Upper lobe of left lung (tissue), 6 donors: ENCODE data around the gene RAP1GAP. TPM values are rescaled to one million over a fixed set of nuclear protein-coding genes. Genes with fewer than 3 reads are reported as not detected.

ENCODE experiments used
- ATAC-seq, 2 donors: fragments of 200-7000 bp; cut with Tn5 transposase; one replicate each; pipeline ENCODE4 v1.9.1; 2022; ENCODE audit warnings: mild to moderate bottlenecking in 2 of 2, moderate library complexity in 2 of 2; ENCODE audit not compliant: low FRiP score in 2 of 2
- DNase-seq, 2 donors: peaks; one replicate each; pipeline ENCODE4 v3.0.0-alpha.2; 2019 to 2020
- H3K27ac ChIP-seq, 4 donors: fragments of 200-600 bp; sonication (generic); one replicate each; pipeline ENCODE4 v1.5.1; 2016 to 2019
- H3K27me3 ChIP-seq, 4 donors: fragments of 200-600 bp; sonication (generic); one replicate each; pipeline ENCODE4 v1.5.1; 2017 to 2019
- H3K36me3 ChIP-seq, 4 donors: fragments of 200-600 bp; sonication (generic); one replicate each; pipeline ENCODE4 v1.5.1; 2016 to 2019
- H3K4me1 ChIP-seq, 4 donors: fragments of 200-600 bp; sonication (generic); one replicate each; pipeline ENCODE4 v1.5.1; 2018 to 2019
- H3K4me3 ChIP-seq, 4 donors: fragments of 200-600 bp; sonication (generic); one replicate each; pipeline ENCODE4 v1.5.1; 2017 to 2019; ENCODE audit warnings: mild to moderate bottlenecking in 2 of 4, moderate library complexity in 1 of 4
- H3K9me3 ChIP-seq, 4 donors: fragments of 200-600 bp; sonication (generic); one replicate each; pipeline ENCODE4 v1.5.1; 2018 to 2019
- CTCF ChIP-seq, 6 experiments: fragments of 450-650 bp in 4 of 6; fragments of 200-600 bp in 2 of 6; sonication (generic) in 2 of 6; IDR thresholded peaks; one replicate each; pipeline ENCODE4 v1.5.1; 2016 to 2019; ENCODE audit warnings: antibody characterized with exemption in 6 of 6
- EP300 ChIP-seq, 4 donors: sonication (generic); formaldehyde crosslinking; IDR thresholded peaks; one replicate each; pipeline ENCODE4 v1.5.1; 2017; ENCODE audit warnings: antibody characterized with exemption in 4 of 4, control low read depth in 2 of 4
- POLR2A ChIP-seq, 4 donors: fragments of 450-650 bp; IDR thresholded peaks; one replicate each; pipeline ENCODE4 v1.5.1; 2016 to 2017; ENCODE audit warnings: antibody characterized with exemption in 4 of 4, mild to moderate bottlenecking in 2 of 4
- POLR2AphosphoS5 ChIP-seq, 2 donors: sonication (generic); formaldehyde crosslinking; IDR thresholded peaks; one replicate each; pipeline ENCODE4 v1.5.1; 2017; ENCODE audit warnings: antibody characterized with exemption in 2 of 2
- WGBS, 2 donors: methylation state at CpG; one replicate each; pipeline ENCODE4 v1.1.5; 2017 to 2018; 5-methylcytosine and 5-hydroxymethylcytosine counted together
- total RNA-seq, 6 donors: library from RNA; depleted of rRNA in 4 of 6; stranded (reverse); fragments of >200 nt in 4 of 6; gene quantifications; one replicate each; pipeline versions ENCODE4 v1.1.0 to v1.2.1, GENCODE V29; 2016 to 2021
- donor health status: DM: no; HTN: no; CAD: no; lungs with moderate emphysema.
- donor health status: DM: no; HTN: yes; CAD: no; lungs with severe emphysema.

RAP1GAP gene
- total RNA-seq, 6 donors from 2014 or later: 26.9 to 65.2 (median 36.7) TPM

- Histone ChIP-seq H3K27ac (peak overlapping the region in 3 of 4 donors; percentile 5 to 36 (median 28)), H3K36me3 (no peaks in the 10 kb centered on the region), H3K4me3 (no peak overlapping the region), H3K4me1 (peaks cover 30 to 45% (median 40%) of the 10 kb centered on the region in 4 donors), H3K27me3 (peaks cover 0 to 14% (median 10%) of the 10 kb centered on the region in 4 donors), H3K9me3 (no peaks in the 10 kb centered on the region)
- DNase-seq: peak; percentile 76 to 85
- 4 to 11% methylated on average over 9 of the region's 9 CpGs for WGBS, 2 donors
- TF ChIP-seq POLR2AphosphoS5 (IDR thresholded peaks at IDR 0.05): no peak
- TF ChIP-seq EP300 (IDR thresholded peaks at IDR 0.05): no peak
- no peak for TF ChIP-seq POLR2A (IDR thresholded peaks at IDR 0.05)
- no peak for TF ChIP-seq CTCF (IDR thresholded peaks at IDR 0.05)
- peak; percentile 31 to 51 for ATAC-seq
Measured at GRCh38 chr1:21673277-21673780, 4.2 kb upstream of the RAP1GAP start.

- no peak for ATAC-seq
- Histone ChIP-seq H3K9me3 (no peaks in the 10 kb centered on the region), H3K36me3 (no peaks in the 10 kb centered on the region), H3K4me1 (peaks cover 30 to 47% (median 41%) of the 10 kb centered on the region in 4 donors), H3K27ac (peak overlapping the region in 3 of 4 donors; percentile 5 to 36 (median 28)), H3K27me3 (peaks cover 0 to 20% (median 13%) of the 10 kb centered on the region in 4 donors), H3K4me3 (no peak overlapping the region)
- DNase-seq: peak in 1 of 2 donors; percentile 49
- 78 to 87% methylated on average over 10 of the region's 10 CpGs for WGBS, 2 donors
- TF ChIP-seq POLR2AphosphoS5 (IDR thresholded peaks at IDR 0.05) (no peak), CTCF (IDR thresholded peaks at IDR 0.05) (no peak), EP300 (IDR thresholded peaks at IDR 0.05) (no peak), POLR2A (IDR thresholded peaks at IDR 0.05) (no peak)
Measured at GRCh38 chr1:21672478-21673276, 3.5 kb upstream of the RAP1GAP start.

- Histone ChIP-seq H3K4me1 (peaks cover 30 to 47% (median 41%) of the 10 kb centered on the region in 4 donors), H3K27ac (no peak overlapping the region)
- TF ChIP-seq EP300 (IDR thresholded peaks at IDR 0.05) (no peak), POLR2AphosphoS5 (IDR thresholded peaks at IDR 0.05) (no peak), CTCF (IDR thresholded peaks at IDR 0.05) (no peak), POLR2A (IDR thresholded peaks at IDR 0.05) (no peak)
Measured at GRCh38 chr1:21671915-21672314, 2.8 kb upstream of the RAP1GAP start.

GRCh38 chr1:21670956-21671902 is 2.1 kb upstream of the RAP1GAP start:
- Histone ChIP-seq H3K27me3 (peaks cover 0 to 23% (median 13%) of the 10 kb centered on the region in 4 donors), H3K9me3 (no peaks in the 10 kb centered on the region), H3K27ac (no peak overlapping the region), H3K4me1 (peaks cover 30 to 49% (median 42%) of the 10 kb centered on the region in 4 donors), H3K36me3 (no peaks in the 10 kb centered on the region), H3K4me3 (no peak overlapping the region)
- 73 to 74% methylated on average over 11 of the region's 11 CpGs for WGBS, 2 donors
- DNase-seq: no peak
- no peak for TF ChIP-seq POLR2AphosphoS5 (IDR thresholded peaks at IDR 0.05)
- TF ChIP-seq CTCF (IDR thresholded peaks at IDR 0.05): no peak
- ATAC-seq: no peak

More at GRCh38 chr1:21671915-21672314, 2.8 kb upstream of the RAP1GAP start:
- Histone ChIP-seq H3K36me3 (no peaks in the 10 kb centered on the region), H3K4me3 (no peak overlapping the region), H3K9me3 (no peaks in the 10 kb centered on the region), H3K27me3 (peaks cover 0 to 23% (median 13%) of the 10 kb centered on the region in 4 donors)
- WGBS, 2 donors: 37 to 54% methylated on average over 5 to 6 of the region's 6 CpGs
- DNase-seq (no peak), ATAC-seq (no peak)
